Measurements from ENCODE around the gene EPC2. TPM values are rescaled to one million over a fixed set of nuclear protein-coding genes. Genes with fewer than 3 reads are reported as not detected.

EPC2 gene
- total RNA-seq, 1 experiment from 2014 or later, result 30.2 TPM

GRCh38 chr2:148603562-148603920, 41.0 kb upstream of the EPC2 start:
- DNase-seq (ENCODE audit: low read depth, low spot score) (no peak), ATAC-seq (no peak)
- ChIA-PET POLR2A (no interaction called here), CTCF (no interaction called here)
- H3K4me3 ChIP-seq (ENCODE audit: low read depth in 2 of 2, low read length in 2 of 2), result no peak overlapping the region
- no TSS peak for BruUV-seq (replicated peaks)
- no peaks in the 10 kb centered on the region for H3K9me3 ChIP-seq (ENCODE audit: control insufficient read depth, insufficient read depth, low read depth, low read length)
- H3K4me1 ChIP-seq (ENCODE audit: control insufficient read depth, insufficient read depth, low read length), result no peaks in the 10 kb centered on the region
- H3K36me3 ChIP-seq (ENCODE audit: control insufficient read depth, insufficient read depth, low read length), result no peaks in the 10 kb centered on the region
- TF ChIP-seq TCF7L2 (IDR thresholded peaks at IDR 0.05; ENCODE audit: low read depth, low read length) (no peak), SIN3A (IDR thresholded peaks at IDR 0.05; ENCODE audit: borderline replicate concordance, insufficient read depth, low read depth, low read length) (no peak), POLR2AphosphoS5 (IDR thresholded peaks at IDR 0.05; ENCODE audit: low read depth, low read length) (no peak)
- TF ChIP-seq, protein P1, sequence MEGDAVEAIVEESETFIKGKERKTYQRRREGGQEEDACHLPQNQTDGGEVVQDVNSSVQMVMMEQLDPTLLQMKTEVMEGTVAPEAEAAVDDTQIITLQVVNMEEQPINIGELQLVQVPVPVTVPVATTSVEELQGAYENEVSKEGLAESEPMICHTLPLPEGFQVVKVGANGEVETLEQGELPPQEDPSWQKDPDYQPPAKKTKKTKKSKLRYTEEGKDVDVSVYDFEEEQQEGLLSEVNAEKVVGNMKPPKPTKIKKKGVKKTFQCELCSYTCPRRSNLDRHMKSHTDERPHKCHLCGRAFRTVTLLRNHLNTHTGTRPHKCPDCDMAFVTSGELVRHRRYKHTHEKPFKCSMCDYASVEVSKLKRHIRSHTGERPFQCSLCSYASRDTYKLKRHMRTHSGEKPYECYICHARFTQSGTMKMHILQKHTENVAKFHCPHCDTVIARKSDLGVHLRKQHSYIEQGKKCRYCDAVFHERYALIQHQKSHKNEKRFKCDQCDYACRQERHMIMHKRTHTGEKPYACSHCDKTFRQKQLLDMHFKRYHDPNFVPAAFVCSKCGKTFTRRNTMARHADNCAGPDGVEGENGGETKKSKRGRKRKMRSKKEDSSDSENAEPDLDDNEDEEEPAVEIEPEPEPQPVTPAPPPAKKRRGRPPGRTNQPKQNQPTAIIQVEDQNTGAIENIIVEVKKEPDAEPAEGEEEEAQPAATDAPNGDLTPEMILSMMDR (IDR thresholded peaks at IDR 0.05), result no peak
- TF ChIP-seq, protein P2, sequence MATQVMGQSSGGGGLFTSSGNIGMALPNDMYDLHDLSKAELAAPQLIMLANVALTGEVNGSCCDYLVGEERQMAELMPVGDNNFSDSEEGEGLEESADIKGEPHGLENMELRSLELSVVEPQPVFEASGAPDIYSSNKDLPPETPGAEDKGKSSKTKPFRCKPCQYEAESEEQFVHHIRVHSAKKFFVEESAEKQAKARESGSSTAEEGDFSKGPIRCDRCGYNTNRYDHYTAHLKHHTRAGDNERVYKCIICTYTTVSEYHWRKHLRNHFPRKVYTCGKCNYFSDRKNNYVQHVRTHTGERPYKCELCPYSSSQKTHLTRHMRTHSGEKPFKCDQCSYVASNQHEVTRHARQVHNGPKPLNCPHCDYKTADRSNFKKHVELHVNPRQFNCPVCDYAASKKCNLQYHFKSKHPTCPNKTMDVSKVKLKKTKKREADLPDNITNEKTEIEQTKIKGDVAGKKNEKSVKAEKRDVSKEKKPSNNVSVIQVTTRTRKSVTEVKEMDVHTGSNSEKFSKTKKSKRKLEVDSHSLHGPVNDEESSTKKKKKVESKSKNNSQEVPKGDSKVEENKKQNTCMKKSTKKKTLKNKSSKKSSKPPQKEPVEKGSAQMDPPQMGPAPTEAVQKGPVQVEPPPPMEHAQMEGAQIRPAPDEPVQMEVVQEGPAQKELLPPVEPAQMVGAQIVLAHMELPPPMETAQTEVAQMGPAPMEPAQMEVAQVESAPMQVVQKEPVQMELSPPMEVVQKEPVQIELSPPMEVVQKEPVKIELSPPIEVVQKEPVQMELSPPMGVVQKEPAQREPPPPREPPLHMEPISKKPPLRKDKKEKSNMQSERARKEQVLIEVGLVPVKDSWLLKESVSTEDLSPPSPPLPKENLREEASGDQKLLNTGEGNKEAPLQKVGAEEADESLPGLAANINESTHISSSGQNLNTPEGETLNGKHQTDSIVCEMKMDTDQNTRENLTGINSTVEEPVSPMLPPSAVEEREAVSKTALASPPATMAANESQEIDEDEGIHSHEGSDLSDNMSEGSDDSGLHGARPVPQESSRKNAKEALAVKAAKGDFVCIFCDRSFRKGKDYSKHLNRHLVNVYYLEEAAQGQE (IDR thresholded peaks at IDR 0.05; ENCODE audit: insufficient read depth in 1 of 2, low read depth in 2 of 2, low read length in 1 of 2), result no peak
- no peak overlapping the region for H3K27ac ChIP-seq (ENCODE audit: low read length)
- in situ Hi-C loops (cut with HindIII; ENCODE audit: low pct_unique_long_range_greater_than_20kb, low sequenced_read_pairs) (no loop called here), intact Hi-C loops (cut with micrococcal nuclease; ENCODE audit: unreplicated experiment) (no loop called here)
- H3K27me3 ChIP-seq (ENCODE audit: control insufficient read depth, insufficient read depth, low read length), result peaks cover 13% of the 10 kb centered on the region

DNA sequence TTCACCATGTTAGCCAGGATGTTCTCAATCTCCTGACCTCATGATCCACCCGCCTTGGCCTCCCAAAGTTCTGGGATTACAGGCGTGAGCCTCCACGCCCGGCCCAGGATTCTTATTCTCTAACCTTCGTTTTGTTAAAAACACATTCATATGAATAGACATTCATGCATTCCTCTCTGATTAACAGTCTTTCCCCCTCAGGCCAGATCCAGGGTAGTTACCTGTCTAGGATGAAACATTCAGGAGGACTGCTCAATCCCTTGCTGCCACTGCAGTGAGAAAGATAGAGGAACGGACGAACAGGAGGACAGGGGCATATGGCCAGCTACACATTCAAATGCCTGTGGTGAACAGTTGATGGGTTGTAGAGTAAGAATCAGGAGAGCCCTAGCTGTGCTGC, 39.6 kb upstream of the EPC2 start:
- Histone ChIP-seq H3K27ac (ENCODE audit: low read length) (no peak overlapping the region), H3K9me3 (ENCODE audit: control insufficient read depth, insufficient read depth, low read depth, low read length) (no peaks in the 10 kb centered on the region), H3K36me3 (ENCODE audit: control insufficient read depth, insufficient read depth, low read length) (no peaks in the 10 kb centered on the region), H3K27me3 (ENCODE audit: control insufficient read depth, insufficient read depth, low read length) (peaks cover 16% of the 10 kb centered on the region), H3K4me1 (ENCODE audit: control insufficient read depth, insufficient read depth, low read length) (no peaks in the 10 kb centered on the region), H3K4me3 (ENCODE audit: low read depth in 2 of 2, low read length in 2 of 2) (no peak overlapping the region)
- no TSS peak for BruUV-seq (replicated peaks)
- TF ChIP-seq SIN3A (IDR thresholded peaks at IDR 0.05; ENCODE audit: borderline replicate concordance, insufficient read depth, low read depth, low read length) (no peak), TCF7L2 (IDR thresholded peaks at IDR 0.05; ENCODE audit: low read depth, low read length) (no peak), POLR2AphosphoS5 (IDR thresholded peaks at IDR 0.05; ENCODE audit: low read depth, low read length) (no peak)
- TF ChIP-seq, protein P1 (IDR thresholded peaks at IDR 0.05), result no peak
- TF ChIP-seq, protein P2 (IDR thresholded peaks at IDR 0.05; ENCODE audit: insufficient read depth in 1 of 2, low read depth in 2 of 2, low read length in 1 of 2), result no peak
- DNase-seq (ENCODE audit: low read depth, low spot score) (no peak), ATAC-seq (no peak)
- in situ Hi-C loops (cut with HindIII; ENCODE audit: low pct_unique_long_range_greater_than_20kb, low sequenced_read_pairs) (no loop called here), intact Hi-C loops (cut with micrococcal nuclease; ENCODE audit: unreplicated experiment) (no loop called here)
- CTCF ChIA-PET, result no interaction called here
- POLR2A ChIA-PET, result interaction anchor here (0.6 kb wide), 1 partner anchor 12 kb away, joined by 3 read pairs; no protein-coding TSS in a partner anchor
